Erythroblast (primary cell): Measurements from ENCODE around the gene UBE2I.

Experiments used
- GATA1 ChIP-seq: IDR thresholded peaks from 2 replicates; pipeline ENCODE4 v1.6.1; 2011; ENCODE audit warnings: low read depth, mild to moderate bottlenecking, control low read depth, low read length, moderate library complexity
- POLR2A ChIP-seq: IDR thresholded peaks from 2 replicates; pipeline ENCODE4 v1.6.1; 2011; ENCODE audit warnings: mild to moderate bottlenecking, low read length

- TF ChIP-seq POLR2A (no peak), GATA1 (no peak)
These were observed 32.9 kb upstream of the UBE2I start for GRCh38 chr16:1276580-1276878.
